DMS153 (cell line): ENCODE results near the gene ANKAR.
A peak's percentile ranks its signal among the peaks of the same experiment; 100 is the strongest.
"Not testable (repeated sequence)": the region's sequence is repeated elsewhere in the genome, so short reads cannot be mapped to it uniquely, and the experiment has no call there.

Experiments
- DNase-seq: peaks from one replicate; lab custom pipeline; 2025; lab: John Stamatoyannopoulos, UW

ANKAR gene

GRCh38 chr2:189674374-189675112 is at the start of gene ANKAR:
Gene ANKAR, plus strand, starts transcription at chr2:189674670. Its CDS starts 1,821 bp downstream, at chr2:189676491.
- DNase-seq = peak; percentile 67

- no peak for DNase-seq
These were observed 48.8 kb upstream of the ANKAR start for GRCh38 chr2:189625636-189626035.

GRCh38 chr2:189627789-189628188 is 46.7 kb upstream of the ANKAR start:
- DNase-seq = no peak

- no peak for DNase-seq
These were observed 45.5 kb upstream of the ANKAR start for GRCh38 chr2:189628817-189629530.

- no peak for DNase-seq
These were observed 44.7 kb upstream of the ANKAR start for GRCh38 chr2:189629531-189630453.

GRCh38 chr2:189631849-189632248 is 42.6 kb upstream of the ANKAR start:
- no peak for DNase-seq

- no peak for DNase-seq
These were observed 41.1 kb upstream of the ANKAR start for GRCh38 chr2:189633392-189633811.

GRCh38 chr2:189635353-189635752 is 39.1 kb upstream of the ANKAR start:
- no peak for DNase-seq

GRCh38 chr2:189638301-189639006 is 36.0 kb upstream of the ANKAR start:
- no peak for DNase-seq

- DNase-seq = no peak
These were observed 35.4 kb upstream of the ANKAR start for GRCh38 chr2:189639007-189639609.

- DNase-seq = no peak
These were observed 33.5 kb upstream of the ANKAR start for GRCh38 chr2:189641002-189641401.

GRCh38 chr2:189641590-189641989 is 32.9 kb upstream of the ANKAR start:
- no peak for DNase-seq

GRCh38 chr2:189646521-189646920 is 27.9 kb upstream of the ANKAR start:
- no peak for DNase-seq

- DNase-seq = no peak
These were observed 25.5 kb upstream of the ANKAR start for GRCh38 chr2:189648846-189649509.

- DNase-seq = no peak
These were observed 23.2 kb upstream of the ANKAR start for GRCh38 chr2:189651284-189651683.

GRCh38 chr2:189653464-189653863 is 21.0 kb upstream of the ANKAR start:
- not testable (repeated sequence) for DNase-seq

GRCh38 chr2:189654641-189655040 is 19.8 kb upstream of the ANKAR start:
- no peak for DNase-seq

GRCh38 chr2:189657867-189658266 is 16.6 kb upstream of the ANKAR start:
- no peak for DNase-seq

- no peak for DNase-seq
These were observed 15.9 kb upstream of the ANKAR start for GRCh38 chr2:189658306-189659212.

- no peak for DNase-seq
These were observed 14.7 kb upstream of the ANKAR start for GRCh38 chr2:189659734-189660133.
